Panc1 (cell line): ENCODE data around the gene KMT5C.

ENCODE experiments used
- CTCF ChIP-seq: fragments of 450-650 bp; IDR thresholded peaks from 2 replicates; pipeline ENCODE4 v1.5.1; 2017; ENCODE audit warnings: mild to moderate bottlenecking
- TF ChIP-seq, protein P1 (sequence below), 2 experiments: IDR thresholded peaks; 2 replicates each; pipeline ENCODE4 v1.6.1; 2011 to 2012; ENCODE audit warnings: low read depth in 2 of 2, control low read depth in 1 of 2, low read length in 1 of 2, mild to moderate bottlenecking in 1 of 2, moderate library complexity in 1 of 2; ENCODE audit not compliant: insufficient read depth in 1 of 2

- TF ChIP-seq CTCF = no peak
- TF ChIP-seq, protein P1, sequence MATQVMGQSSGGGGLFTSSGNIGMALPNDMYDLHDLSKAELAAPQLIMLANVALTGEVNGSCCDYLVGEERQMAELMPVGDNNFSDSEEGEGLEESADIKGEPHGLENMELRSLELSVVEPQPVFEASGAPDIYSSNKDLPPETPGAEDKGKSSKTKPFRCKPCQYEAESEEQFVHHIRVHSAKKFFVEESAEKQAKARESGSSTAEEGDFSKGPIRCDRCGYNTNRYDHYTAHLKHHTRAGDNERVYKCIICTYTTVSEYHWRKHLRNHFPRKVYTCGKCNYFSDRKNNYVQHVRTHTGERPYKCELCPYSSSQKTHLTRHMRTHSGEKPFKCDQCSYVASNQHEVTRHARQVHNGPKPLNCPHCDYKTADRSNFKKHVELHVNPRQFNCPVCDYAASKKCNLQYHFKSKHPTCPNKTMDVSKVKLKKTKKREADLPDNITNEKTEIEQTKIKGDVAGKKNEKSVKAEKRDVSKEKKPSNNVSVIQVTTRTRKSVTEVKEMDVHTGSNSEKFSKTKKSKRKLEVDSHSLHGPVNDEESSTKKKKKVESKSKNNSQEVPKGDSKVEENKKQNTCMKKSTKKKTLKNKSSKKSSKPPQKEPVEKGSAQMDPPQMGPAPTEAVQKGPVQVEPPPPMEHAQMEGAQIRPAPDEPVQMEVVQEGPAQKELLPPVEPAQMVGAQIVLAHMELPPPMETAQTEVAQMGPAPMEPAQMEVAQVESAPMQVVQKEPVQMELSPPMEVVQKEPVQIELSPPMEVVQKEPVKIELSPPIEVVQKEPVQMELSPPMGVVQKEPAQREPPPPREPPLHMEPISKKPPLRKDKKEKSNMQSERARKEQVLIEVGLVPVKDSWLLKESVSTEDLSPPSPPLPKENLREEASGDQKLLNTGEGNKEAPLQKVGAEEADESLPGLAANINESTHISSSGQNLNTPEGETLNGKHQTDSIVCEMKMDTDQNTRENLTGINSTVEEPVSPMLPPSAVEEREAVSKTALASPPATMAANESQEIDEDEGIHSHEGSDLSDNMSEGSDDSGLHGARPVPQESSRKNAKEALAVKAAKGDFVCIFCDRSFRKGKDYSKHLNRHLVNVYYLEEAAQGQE (IDR thresholded peaks at IDR 0.05; ENCODE audit: insufficient read depth in 1 of 2, low read depth in 2 of 2, low read length in 1 of 2) = no peak
Observed at GRCh38 chr19:55341171-55341588, 1.5 kb downstream of the KMT5C start.
